Activated CD8-positive, alpha-beta memory T cell treated with anti-CD3 and anti-CD28 coated beads, Interleukin-2, amount 50 U/mL, for 4 hours (primary cell): ENCODE data around the gene OSBPL10.

Experiments used
- DNase-seq: peaks from one replicate; pipeline ENCODE4 v3.0.0-alpha.2; 2020

Gene OSBPL10

DNA sequence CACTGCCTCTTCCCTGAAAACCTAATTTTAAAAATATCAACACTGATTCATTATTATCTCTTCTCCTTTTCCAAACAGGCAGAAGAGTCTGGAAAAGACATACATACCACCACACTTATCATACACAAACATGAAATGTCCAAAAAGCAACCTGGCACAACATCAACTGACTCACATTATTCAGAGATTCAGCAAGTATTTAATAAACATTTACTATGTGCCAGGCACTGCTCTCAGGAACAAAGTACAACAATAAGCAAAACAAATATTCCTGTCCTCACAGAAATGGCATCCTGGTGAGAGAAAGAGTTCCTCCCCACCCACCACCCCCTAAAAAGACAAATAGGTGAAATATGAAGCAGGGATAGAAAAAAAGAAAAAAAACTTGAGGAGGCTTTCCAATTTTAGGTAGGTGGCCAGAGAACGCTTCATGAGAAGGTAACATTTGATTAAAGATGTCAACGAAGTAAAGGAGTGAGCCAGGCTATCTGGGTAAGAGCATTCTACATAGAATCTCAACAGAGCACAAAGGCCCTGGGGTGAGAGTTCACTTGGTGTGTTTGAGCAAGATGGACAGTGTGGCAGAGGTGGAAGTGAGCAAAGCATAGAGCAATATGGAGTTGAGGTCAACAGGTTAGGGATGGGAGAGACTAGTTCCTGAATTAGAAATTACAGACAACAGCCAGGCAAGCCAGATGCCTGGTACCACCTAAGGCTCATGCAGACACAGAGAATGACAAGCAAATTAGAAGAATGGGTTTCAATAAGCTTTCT is 141.7 kb downstream of the OSBPL10 start:
- no peak for DNase-seq

DNA sequence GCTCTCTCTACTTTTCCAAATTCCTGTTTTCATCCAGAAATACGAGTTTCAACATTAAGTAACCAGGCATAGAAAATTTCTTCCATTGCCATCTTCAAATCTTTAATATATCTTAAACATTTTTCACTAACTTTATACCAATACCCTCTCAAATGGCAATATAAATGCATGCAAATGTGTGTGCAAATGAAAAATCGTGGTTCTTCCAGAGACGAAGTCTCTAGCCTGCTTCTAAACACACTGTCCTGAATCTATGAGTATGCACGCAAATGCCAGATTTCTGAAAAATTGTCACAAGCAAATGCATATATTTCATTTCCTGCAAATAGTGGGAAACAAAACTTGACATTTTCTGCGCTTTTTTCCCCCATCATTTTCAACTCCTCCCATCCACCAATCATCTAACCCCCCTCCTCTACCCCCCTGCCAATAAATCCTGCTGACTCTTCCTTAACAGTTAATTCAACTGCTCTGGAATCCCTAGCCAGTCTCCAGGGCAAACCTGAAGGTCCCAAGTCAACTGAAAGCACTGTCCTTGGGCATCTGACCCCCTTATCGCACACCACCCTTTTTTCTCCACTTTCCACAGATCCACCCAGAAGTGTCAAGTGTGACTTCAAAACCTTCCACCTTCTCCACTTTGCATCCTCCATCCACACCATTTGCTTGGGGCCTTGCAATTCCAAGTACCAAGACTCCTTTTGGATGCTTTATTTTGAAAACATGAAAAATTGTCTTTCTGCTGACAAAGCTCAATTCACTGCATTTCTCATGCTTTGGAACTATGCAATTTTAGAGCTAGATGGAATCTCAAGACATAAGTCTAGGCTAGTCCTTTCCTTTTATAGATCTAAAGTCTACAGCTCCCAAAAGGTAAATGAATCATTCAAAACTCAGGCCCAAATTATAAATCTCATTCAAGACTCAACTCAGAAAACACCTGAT is 144.7 kb downstream of the OSBPL10 start:
- no peak for DNase-seq

DNA sequence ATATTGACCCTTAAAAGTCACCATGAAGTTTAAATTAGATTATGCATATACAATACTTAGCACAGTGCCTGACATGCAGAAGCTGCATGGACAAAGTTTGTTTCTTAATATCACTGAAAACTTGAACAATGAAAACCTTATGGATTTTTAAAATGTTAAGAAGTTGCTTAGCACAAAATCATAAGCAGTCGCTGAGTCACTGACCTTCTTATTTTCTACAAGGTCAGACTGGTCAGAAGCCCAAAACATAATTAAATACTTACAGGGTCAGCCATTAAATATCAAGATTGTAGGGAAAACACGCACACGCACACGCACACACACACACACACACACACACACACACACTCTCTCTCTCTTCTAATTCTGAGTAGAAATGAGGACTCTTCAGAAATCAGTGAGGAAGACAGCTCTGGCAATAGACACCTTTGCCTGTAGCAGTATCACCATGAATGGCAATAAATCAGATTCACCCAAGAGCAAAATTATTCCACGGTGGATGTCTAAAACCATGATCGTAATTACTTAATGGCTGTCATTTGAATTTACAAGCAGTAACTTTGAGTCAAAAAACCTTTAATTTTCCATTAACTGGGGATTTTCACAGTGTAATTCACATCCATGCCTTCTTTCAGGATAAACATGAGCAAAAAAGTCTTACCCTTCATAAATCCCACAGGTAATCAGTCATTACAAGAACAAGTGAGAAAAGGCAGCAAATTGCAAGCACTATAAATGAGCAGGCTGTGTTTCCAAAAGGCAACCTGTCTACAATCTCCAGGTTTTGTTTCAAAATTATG is 147.5 kb downstream of the OSBPL10 start:
- no peak for DNase-seq

DNA sequence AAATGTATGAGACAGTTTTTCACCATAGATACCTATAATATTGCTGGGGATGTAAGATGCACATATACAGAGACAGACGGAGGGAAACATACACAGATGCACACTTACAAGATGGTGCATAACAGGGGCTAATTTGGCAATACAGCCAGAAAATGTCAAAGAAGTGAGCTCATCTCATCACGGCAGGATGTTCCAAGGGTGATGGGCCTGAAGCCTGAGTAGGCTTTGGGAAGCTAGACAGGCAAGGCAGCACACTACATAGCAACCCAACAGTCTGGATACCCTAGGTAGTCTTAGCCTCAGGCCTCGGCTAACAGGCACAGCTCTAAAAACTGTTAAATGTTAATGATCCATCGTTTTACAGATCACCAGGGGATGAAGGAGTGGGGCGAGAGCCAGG is 148.5 kb downstream of the OSBPL10 start:
- no peak for DNase-seq

DNA sequence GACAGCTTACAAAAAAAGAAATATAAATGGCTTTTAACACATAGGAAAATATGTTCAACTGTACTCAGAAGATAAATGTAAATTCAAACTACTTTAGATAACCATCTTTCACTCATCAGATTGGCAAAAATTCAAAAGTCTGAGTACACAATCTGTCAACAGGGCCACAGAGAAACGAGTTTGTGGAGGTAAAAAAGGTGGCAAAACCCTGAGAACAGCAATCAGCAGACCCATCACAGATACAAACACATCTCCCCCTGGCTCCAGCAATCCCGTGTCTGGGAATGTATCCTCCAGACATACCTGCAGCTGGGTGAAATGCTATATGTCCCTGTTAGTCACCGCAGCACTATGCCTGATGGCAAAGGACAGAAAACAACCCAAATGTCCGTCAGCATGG is 149.5 kb downstream of the OSBPL10 start:
- DNase-seq = no peak

DNA sequence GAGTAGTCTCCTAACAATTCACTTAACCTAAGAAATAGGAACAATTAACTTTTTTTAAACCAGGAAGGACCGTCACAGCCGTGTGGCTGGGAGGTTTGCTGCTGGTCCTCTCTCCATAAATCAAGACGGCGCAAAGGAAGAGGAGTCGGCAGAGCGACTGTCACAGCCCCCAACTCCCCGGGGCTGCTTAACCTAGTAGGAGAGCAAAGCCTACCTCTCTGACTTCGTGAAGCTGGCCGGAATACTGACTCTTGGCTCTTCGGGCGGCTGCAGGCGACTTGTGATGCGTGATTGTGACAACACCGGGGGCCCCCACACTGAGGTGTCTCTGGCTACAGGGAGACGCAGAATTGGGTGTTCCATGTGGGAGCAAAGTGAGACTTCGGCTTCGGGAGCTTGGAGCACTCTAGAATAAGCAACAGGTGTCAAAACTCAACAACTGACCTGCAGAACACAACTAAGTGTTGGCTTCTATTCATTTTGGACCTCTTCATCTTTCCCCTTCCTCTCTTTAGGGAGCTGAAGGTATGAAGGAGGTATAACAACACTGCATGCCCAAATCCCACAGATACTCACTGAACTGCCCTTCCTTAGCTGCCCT is 151.1 kb downstream of the OSBPL10 start:
- DNase-seq = no peak

DNA sequence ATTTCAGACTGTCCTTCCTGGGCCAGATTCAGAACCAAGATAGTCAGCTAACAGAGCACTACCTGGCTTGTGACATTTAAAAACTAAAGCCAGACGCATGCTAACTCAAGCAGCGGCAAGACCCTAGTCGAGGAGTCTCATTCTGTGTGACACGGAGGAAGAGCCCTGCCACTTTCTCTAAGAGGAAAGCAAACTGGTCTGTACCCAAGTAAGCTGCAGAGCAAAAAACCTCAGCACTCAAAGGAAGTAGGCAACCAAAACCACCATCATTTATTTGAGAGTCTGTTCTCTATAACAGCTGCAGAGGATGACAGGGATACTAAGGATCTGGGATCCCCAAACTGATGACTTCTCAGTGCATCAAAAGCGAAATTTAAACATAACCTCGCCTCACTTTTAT is 152.1 kb downstream of the OSBPL10 start:
- no peak for DNase-seq

DNA sequence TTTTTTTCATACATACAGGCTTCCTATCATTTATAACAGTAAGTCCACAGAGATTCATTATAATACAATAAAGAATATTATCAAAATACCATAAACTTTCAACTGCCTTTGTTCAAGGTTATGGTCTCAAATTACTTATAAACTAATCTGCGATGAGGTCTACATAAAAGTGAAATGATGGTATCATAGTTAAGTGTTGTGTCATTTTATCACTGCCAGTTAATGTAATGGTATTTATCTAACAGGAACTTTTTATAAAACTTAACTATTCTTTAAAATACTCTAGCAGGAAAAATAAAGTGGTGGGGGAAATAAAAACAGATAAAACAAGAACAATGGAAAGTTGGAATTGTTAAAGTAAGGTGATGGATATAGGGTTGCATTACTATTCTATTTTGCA is 153.1 kb downstream of the OSBPL10 start:
- DNase-seq = no peak

DNA sequence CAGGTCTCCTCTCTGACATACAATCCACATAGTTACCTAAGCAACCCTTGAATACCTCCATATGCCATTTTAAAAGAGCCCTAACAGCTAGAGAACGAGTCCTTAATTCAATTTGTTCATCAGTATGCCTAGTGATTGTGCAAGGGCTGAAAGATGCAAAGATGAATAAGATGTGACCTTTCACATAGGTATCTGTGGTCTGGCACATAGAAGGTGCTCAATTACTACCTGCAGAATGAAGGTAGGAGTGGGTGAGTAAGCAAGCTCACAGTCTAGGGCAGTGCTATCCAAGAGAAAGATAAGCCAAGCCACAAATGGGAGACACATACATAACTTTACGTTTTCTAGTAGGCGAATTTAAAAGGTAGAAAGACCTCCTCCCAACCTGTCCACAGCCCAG is 157.9 kb downstream of the OSBPL10 start:
- no peak for DNase-seq

DNA sequence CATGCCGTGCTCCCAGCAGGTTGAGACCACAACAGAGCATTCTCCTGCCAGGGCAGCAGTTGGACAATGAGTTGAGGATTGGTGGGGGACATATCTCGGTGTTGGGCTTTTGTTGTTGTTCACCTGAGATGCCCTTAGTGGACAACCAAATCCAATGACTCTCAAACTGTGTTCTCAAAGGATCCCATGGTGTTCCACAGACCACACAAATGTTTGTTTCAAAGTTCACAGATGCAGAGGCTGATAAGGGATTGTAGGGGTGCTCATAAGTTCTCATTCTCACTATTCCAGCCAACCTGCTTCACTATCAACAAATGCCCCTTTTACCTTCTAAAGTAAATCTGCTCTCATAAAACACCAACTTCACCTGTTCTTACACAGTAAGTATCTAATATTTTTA is 159.9 kb downstream of the OSBPL10 start:
- DNase-seq = no peak

DNA sequence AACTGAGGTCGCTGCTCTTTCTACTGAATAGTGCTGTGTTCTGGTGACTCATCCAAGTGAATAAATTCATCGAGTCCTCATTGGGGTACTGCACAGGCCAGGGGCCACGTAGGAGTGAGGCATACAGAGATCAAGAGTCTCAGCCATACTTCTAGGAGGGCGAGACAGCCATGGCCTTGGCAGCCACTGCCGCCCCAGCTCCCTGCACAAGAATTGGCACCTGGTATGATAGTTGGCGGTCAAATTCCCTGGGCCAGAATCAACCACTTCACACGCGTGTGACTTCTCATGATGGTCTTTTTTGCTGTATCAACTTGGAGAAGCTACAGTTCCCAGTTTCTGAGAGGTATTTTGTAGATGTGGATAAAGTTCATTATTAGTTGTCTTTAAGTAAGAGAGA is 161.6 kb downstream of the OSBPL10 start:
- no peak for DNase-seq

DNA sequence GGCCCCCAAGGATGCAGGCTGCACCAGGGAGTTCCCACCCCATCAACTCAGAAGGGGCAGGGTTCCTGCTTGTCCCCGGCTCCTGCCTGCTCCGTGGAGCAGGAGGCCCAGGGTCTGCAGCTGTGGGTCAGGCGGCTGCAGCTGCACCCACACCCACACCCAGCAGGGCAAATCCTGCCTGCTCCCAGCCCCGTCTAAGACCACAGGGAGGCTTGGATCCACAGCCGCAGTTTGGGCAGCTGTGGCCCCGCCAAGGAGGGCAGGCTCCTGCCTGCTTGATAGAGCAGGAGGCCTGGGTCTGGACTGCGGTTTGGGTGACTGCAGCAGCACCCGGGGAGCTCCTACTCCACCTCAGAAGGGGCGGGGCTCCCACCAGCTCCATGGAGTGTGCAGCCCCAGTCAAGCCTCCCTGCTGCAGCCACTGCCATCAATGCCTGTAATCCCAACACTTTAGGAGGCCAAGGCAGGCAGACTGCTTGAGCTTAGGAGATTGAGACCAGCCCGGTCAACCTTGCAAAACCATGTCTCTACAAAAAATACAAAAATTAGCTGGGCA is 163.6 kb downstream of the OSBPL10 start:
- no peak for DNase-seq

DNA sequence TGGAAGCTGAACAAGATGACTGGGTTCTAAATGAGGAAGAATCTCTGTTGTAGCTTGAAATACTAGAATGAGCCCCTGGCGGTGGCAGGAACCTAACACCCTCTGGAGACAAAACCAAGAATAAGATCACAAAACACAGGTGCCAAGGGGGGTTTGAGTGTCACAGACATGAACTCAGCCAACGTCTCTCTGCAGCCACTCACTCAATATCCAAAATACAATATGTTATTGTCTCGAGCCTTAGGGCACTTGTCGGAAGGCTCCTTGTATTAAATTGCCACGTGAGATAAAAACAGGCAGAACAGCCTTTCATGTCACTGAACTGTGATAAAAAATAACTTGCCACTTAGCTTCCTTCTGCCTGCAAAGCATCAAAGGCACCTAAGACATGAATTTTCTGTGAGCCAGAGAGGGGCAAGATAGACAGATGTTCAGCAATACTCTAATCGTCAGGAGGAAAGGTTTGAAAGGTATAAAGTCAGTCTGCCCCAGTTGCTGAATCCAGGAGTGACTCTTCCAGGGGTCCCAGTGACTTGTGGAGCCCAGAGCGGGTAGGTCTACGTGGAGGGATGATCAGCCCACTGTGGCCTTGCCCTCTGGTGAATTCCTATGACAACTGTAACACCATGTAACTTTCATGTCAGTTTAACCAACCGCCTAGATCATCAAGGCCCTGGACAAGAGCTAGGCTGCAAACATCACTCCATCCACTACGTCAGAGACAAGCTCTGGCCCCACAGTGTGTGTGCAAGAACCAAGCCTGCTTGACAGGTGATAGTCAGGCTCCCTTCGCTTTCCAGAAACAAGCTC is 165.2 kb downstream of the OSBPL10 start:
- no peak for DNase-seq

DNA sequence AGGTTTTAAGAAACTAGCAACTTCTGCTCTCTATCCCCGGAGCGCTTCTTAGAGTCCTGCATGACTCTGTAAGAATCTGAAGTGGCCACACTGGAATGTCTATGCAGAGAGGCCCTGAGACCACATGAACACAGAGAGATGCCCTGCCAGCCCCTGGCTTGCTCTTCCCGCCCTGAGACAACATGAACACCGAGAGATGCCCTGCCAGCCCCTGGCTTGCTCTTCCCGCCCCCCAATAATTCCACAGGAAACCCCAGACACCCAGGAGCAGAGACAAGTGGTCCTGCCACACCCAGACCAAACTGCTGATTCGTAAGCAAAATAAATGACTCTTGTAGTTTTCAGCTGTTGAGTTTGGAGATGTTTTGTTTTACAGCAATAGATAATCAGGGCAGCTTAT is 166.1 kb downstream of the OSBPL10 start:
- no peak for DNase-seq

DNA sequence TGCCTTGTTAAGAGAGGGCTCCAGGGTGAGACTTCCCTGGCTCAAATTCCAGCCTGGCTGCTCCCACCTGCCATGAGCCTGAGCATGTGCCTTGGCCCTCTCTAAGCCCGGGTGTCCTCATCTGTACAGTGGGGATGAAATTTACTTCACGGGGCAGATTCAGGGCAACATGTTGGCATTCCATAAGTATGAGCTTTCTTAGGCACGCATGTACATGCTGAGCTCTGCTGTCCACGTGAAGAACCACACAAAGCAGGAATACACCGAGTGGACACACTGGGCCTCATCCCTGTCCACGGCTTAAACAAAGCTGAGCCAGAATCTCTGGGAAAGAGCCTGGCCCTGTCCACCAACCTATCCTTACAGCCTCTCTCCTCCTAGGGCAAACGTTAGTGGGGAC is 167.4 kb downstream of the OSBPL10 start:
- DNase-seq = no peak

DNA sequence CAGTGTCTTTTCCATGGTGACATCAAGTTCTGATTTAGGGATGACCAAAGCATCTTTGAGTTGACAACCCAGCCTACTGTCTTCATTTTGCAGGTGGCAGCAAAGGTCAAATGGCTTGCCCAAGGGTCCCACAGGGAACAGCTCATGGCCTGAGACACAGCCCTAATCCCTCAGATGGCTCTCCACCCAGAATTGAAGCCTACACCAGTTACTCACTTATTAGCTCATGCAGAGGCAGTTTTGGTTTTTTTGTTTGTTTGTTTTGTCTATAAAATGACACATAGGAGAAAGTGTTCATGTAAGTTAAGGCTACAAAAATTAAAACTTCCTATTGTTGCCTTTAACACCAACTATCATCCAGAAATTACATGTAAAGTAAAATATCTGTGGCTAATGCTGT is 167.9 kb downstream of the OSBPL10 start:
- no peak for DNase-seq

DNA sequence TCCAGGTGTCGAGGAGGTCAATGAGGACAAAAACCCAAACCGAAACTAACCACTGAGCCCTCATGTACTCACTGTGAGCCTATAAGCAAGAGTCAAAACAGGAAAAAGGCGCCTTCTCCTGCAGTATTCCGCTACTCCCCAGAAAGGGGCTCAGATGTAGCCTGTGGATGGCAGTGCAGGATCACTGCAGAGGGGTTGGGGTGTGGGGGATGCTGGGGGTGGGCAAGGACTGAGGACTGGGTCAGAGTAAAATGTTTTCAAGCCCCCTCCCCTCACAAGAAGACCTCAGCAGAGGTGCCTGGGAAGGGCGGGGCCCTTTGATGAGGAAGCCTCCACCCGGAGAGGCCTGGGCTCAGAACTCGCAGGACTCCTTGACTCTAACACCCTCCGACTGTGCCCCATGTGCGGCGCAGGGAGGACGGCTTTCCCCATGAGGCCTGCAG is 170.1 kb downstream of the OSBPL10 start:
- DNase-seq = no peak

DNA sequence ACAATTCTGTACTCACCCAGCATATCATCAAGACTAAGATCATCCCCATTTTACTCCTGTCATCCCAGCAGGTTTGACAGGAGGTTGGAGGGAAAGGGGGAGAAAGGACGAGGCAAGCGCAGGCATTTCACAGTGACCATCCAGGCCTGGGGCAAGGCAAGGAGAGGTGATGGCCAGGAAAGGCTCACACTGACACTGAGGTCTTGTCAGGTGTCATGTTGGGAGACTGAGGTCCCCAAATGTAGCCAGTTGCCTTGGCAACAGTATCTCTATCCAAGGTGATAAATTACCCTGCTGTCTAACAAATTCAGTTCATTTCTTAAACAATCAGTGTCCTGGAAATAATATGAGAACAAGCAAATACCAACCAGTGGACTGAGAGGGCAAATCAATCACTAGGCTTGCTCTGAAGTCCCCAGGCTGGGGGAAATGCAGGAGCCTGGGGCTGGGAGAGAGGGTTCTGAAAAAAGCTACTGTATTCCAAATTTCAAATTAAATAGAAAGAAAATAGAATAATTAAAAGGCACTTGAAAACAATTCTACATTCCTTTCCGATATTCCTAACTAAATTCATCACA is 172.8 kb downstream of the OSBPL10 start:
- DNase-seq = no peak

DNA sequence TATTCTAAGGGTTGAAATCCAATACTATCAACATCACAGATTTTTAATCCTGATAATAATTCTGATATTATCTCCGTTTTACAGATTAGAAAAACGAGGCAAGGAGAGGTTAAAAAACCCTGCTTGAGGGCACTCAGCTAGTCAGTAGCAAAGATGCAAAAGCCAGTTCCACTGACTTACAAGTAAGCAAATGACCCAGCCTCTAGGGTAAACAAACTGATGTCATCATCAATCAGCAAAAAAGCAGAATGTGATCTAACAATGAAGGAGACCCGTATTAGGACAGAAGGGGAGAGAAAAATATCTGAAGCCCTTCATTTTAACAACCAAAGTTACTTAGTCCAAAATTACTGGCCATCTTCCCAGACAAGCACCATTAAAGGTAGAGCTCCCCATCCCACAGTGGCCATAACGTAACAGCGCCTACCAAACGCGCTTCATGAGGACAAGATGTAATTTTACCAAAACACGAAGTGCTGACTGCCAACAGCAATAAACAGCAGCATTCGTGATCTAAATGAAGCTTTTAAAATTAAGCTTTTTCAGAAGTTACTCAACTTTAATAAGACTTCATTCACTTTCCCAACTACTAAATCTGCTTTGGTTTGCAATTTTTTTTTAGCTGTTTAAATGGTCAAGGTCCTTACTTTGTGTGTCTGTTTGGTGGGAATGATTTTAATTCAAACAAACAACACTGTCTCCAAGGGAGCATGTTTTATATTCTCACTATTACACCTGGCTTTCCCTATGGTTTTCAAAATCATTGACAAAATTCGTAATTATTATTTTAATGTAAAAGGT is 176.6 kb downstream of the OSBPL10 start:
- DNase-seq = no peak

DNA sequence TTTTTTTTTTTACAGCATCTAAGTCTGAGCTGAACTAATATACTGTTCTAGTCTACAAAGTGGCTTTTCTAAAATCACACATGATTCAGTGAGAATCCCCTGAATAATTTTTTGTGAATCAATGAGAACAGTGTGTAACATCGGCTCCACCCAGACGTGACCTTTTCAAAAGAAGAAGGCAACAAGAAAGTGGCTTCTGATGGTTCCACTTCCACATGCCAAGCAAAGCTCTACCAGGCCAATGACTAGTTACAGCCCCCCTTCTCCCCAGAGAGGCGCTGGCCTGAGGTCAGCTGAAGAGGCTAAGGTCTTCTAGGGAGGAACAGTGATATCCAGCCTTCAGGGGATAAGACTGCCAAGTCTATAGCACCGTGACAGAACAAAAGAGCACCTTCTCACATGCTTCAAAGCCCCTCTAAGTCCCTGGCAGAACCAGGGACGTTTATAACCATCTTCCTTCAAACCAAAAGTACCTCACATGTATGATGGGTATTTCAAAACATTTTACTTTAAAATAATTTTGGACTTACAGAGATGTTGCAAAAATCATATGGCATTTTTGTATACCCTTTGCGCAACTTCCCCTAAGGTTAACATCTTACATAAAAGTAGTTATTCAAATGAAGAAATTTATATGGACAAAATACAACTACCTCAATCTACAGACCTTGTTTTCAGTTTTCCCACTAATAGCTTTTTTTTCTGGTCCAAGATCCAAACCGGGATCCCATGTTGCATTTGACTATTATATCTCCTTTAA is 177.9 kb downstream of the OSBPL10 start:
- no peak for DNase-seq
